H1 (cell line): Measurements from ENCODE around the gene RASSF5.

Experiments
- BACH1 ChIP-seq: IDR thresholded peaks from 2 replicates; pipeline ENCODE4 v1.6.1; 2012; ENCODE audit warnings: low read length, improper control_type of control experiment
- BCL11A ChIP-seq, 2 experiments: IDR thresholded peaks; one replicate each; pipeline ENCODE4 v1.6.1; 2011; ENCODE audit warnings: low read depth in 2 of 2, low read length in 2 of 2, mild to moderate bottlenecking in 2 of 2
- CBX8 ChIP-seq: fragments of 300-800, 300-1000 bp; sonication (generic); IDR thresholded peaks from 2 replicates; pipeline ENCODE4 v1.7.1; 2016; ENCODE audit warnings: low read depth, low read length, borderline replicate concordance
- CTCF ChIP-seq, 3 experiments: IDR thresholded peaks; 1 replicate in 2 of 3; 2 replicates in 1 of 3; pipeline versions ENCODE4 v1.5.1 to v1.6.1; 2011; ENCODE audit warnings: low read length in 3 of 3, mild to moderate bottlenecking in 3 of 3, inconsistent platforms in 2 of 3, low read depth in 1 of 3, moderate library complexity in 1 of 3; ENCODE audit not compliant: insufficient read depth in 1 of 3; ENCODE audit errors: control extremely low read depth in 1 of 3
- GABPA ChIP-seq: IDR thresholded peaks from 2 replicates; pipeline ENCODE4 v1.6.1; 2011; ENCODE audit warnings: mild to moderate bottlenecking, low read length, moderate library complexity, borderline replicate concordance; ENCODE audit not compliant: insufficient read depth
- KDM5A ChIP-seq: fragments of 200-600 bp; IDR thresholded peaks from 2 replicates; pipeline ENCODE4 v1.7.1; 2012; ENCODE audit warnings: mild to moderate bottlenecking, low read length, inconsistent platforms, mixed read lengths
- POLR2A ChIP-seq, 2 experiments: IDR thresholded peaks; 1 replicate in 1 of 2; 2 replicates in 1 of 2; pipeline ENCODE4 v1.6.1; 2011; ENCODE audit warnings: low read depth in 2 of 2, low read length in 2 of 2, mild to moderate bottlenecking in 2 of 2; ENCODE audit errors: control extremely low read depth in 1 of 2
- ZNF274 ChIP-seq: IDR thresholded peaks from 2 replicates; pipeline ENCODE4 v1.7.0; 2012; ENCODE audit warnings: low read length, borderline replicate concordance; ENCODE audit errors: extremely low read depth
- TF ChIP-seq, protein P1 (sequence below): IDR thresholded peaks from 2 replicates; pipeline ENCODE4 v1.6.1; 2011; ENCODE audit warnings: low read depth, mild to moderate bottlenecking, low read length; ENCODE audit not compliant: insufficient read depth

DNA sequence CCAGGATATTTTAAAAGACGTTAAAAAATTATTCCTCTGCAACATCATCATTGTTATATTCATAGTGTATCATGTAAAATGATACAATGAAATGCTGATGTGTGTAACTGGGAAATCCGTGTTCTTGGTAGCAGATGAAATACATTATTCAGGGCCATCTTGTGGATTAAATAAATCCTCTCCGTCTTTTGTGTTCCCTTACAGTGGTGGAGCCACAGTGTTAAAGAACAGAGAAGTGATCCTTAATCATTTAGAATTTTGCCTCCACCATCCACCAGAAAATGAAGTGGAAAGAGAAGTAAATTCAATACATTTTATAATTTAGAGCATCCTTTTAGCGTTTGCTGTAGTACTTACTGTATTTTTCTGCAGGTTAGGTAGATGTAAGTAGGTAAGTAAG is 129.3 kb downstream of the RASSF5 start:
- no peak for TF ChIP-seq CTCF (IDR thresholded peaks at IDR 0.05; ENCODE audit: control extremely low read depth in 1 of 3, insufficient read depth in 1 of 3, low read depth in 1 of 3, low read length in 3 of 3)
- TF ChIP-seq CBX8: no peak
- TF ChIP-seq ZNF274: no peak
- TF ChIP-seq KDM5A: no peak
- TF ChIP-seq, protein P1, sequence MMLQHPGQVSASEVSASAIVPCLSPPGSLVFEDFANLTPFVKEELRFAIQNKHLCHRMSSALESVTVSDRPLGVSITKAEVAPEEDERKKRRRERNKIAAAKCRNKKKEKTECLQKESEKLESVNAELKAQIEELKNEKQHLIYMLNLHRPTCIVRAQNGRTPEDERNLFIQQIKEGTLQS: no peak
- no peak for TF ChIP-seq POLR2A (IDR thresholded peaks at IDR 0.05; ENCODE audit: control extremely low read depth in 1 of 2, low read depth in 2 of 2, low read length in 2 of 2)
- TF ChIP-seq BACH1: no peak
- no peak for TF ChIP-seq BCL11A (IDR thresholded peaks at IDR 0.05; ENCODE audit: low read depth in 2 of 2, low read length in 2 of 2)
- no peak for TF ChIP-seq GABPA
